H1 (cell line): ENCODE results near the gene C1orf56. TPM values are rescaled to one million over a fixed set of nuclear protein-coding genes. Genes with fewer than 3 reads are reported as not detected.

ENCODE experiments used
- CHD7 ChIP-seq: fragments of 300-600 bp; sonication (generic); IDR thresholded peaks from 2 replicates; pipeline ENCODE4 v1.7.1; 2012; ENCODE audit warnings: low read length, moderate library complexity, mild to moderate bottlenecking, inconsistent platforms; ENCODE audit not compliant: insufficient replicate concordance
- GABPA ChIP-seq: IDR thresholded peaks from 2 replicates; pipeline ENCODE4 v1.6.1; 2011; ENCODE audit warnings: mild to moderate bottlenecking, low read length, moderate library complexity, borderline replicate concordance; ENCODE audit not compliant: insufficient read depth
- MAFK ChIP-seq: IDR thresholded peaks from 2 replicates; pipeline ENCODE4 v1.6.1; 2012; ENCODE audit warnings: low read depth, mild to moderate bottlenecking, improper control_type of control experiment, low read length
- NANOG ChIP-seq: IDR thresholded peaks from 2 replicates; pipeline ENCODE4 v1.6.1; 2011; ENCODE audit warnings: low read length, low read depth, mild to moderate bottlenecking, inconsistent platforms; ENCODE audit not compliant: insufficient read depth, poor library complexity, severe bottlenecking
- RFX5 ChIP-seq: IDR thresholded peaks from 2 replicates; pipeline ENCODE4 v1.6.1; 2011; ENCODE audit warnings: low read depth, low read length, improper control_type of control experiment, borderline replicate concordance
- TAF7 ChIP-seq: optimal IDR thresholded peaks from 2 replicates; pipeline ENCODE3; 2011; ENCODE audit warnings: low read depth, mild to moderate bottlenecking, inconsistent platforms, low read length, moderate library complexity, borderline replicate concordance
- TEAD4 ChIP-seq: IDR thresholded peaks from 2 replicates; pipeline ENCODE4 v1.6.1; 2012; ENCODE audit warnings: low read depth, low read length, inconsistent platforms, mixed read lengths
- polyA plus RNA-seq, 7 experiments: library from polyadenylated mRNA; depleted of rRNA in 3 of 7; stranded (reverse) in 5 of 7; unstranded in 2 of 7; fragments of >200 nt in 5 of 7; fragments of 200-250 nt in 2 of 7; gene quantifications; 1 replicate in 5 of 7; 2 replicates in 1 of 7; 4 replicates in 1 of 7; pipeline versions ENCODE4 v1.2.1 to v1.2.3, GENCODE V29; 2011 to 2013; ENCODE audit warnings: missing spikeins in 2 of 7, mixed read lengths in 2 of 7
- total RNA-seq: library from RNA; stranded (reverse); fragmentation: NEBNext Ultra II Directional; extraction: Animal tissue kit (Norgen Biotek cat#: 25700); gene quantifications from 2 replicates; pipeline ENCODE4 v1.2.1, GENCODE V29; 2021

C1orf56 gene
- total and polyA plus RNA-seq, 2 of the 8 experiments (the other 6 are each of a cell fraction or from before 2014, with no cell fraction given), result 3.0 to 3.4 TPM

- TF ChIP-seq CHD7, result no peak
- no peak for TF ChIP-seq RFX5
- no peak for TF ChIP-seq GABPA
- no peak for TF ChIP-seq TEAD4
- TF ChIP-seq NANOG, result no peak
- TF ChIP-seq TAF7, result no peak
- no peak for TF ChIP-seq MAFK
Observed at GRCh38 chr1:151035167-151035566, 12.4 kb upstream of the C1orf56 start (continued).
